Breast epithelium (tissue), 3 donors: ENCODE results near the gene PKD1L1.
"Not testable (repeated sequence)": the region's sequence is repeated elsewhere in the genome, so short reads cannot be mapped to it uniquely, and the experiment has no call there.

ENCODE experiments used
- POLR2A ChIP-seq: fragments of 450-650 bp; IDR thresholded peaks from one replicate; pipeline ENCODE4 v1.6.1; 2016; ENCODE audit warnings: antibody characterized with exemption, mild to moderate bottlenecking, moderate library complexity
- POLR2AphosphoS5 ChIP-seq, 3 donors: sonication (generic); formaldehyde crosslinking; IDR thresholded peaks; one replicate each; pipeline ENCODE4 v1.6.1; 2017; ENCODE audit warnings: antibody characterized with exemption in 3 of 3
- TF ChIP-seq, protein P1 (sequence below), 3 donors: fragments of 450-650 bp; IDR thresholded peaks; one replicate each; pipeline ENCODE4 v1.5.1; 2016 to 2017; ENCODE audit warnings: antibody characterized with exemption in 3 of 3, mild to moderate bottlenecking in 3 of 3, moderate library complexity in 3 of 3

DNA sequence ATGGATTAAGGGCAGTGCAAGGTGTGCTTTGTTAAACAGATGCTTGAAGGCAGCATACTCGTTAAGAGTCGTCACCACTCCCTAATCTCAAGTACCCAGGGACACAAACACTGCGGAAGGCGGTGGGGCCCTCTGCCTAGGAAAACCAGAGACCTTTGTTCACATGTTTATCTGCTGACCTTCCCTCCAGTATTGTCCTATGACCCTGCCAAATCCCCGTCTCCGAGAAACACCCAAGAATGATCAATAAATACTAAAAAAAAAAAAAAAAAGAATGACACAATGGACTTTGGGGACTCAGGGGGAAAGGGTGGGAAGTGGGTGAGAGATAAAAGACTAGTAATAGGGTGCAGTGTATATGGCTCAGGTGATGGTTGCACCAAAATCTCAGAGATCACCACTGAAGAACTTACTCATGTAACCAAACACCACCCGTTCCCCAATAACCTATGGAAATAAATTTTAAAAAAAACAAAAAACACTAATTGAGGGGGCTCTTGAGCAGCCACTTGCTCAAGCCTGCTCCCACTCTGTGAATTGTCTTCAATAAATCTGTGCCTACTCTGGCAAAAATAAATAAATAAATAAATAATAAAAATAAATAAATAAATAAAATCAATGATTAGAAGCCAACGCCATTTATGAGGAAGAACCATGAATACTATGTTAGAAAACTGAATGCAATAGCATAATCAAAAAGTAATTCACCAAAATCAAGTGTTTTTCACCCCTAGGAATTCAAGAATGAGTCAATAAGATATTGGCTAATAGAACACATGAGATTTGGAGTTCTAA lies 25.0 kb downstream of the PKD1L1 start:
- TF ChIP-seq POLR2A; POLR2AphosphoS5 (IDR thresholded peaks at IDR 0.05): not testable (repeated sequence)
- TF ChIP-seq, protein P1, sequence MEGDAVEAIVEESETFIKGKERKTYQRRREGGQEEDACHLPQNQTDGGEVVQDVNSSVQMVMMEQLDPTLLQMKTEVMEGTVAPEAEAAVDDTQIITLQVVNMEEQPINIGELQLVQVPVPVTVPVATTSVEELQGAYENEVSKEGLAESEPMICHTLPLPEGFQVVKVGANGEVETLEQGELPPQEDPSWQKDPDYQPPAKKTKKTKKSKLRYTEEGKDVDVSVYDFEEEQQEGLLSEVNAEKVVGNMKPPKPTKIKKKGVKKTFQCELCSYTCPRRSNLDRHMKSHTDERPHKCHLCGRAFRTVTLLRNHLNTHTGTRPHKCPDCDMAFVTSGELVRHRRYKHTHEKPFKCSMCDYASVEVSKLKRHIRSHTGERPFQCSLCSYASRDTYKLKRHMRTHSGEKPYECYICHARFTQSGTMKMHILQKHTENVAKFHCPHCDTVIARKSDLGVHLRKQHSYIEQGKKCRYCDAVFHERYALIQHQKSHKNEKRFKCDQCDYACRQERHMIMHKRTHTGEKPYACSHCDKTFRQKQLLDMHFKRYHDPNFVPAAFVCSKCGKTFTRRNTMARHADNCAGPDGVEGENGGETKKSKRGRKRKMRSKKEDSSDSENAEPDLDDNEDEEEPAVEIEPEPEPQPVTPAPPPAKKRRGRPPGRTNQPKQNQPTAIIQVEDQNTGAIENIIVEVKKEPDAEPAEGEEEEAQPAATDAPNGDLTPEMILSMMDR (IDR thresholded peaks at IDR 0.05): not testable (repeated sequence)
